ENCODE results near the gene PZP. TPM values are rescaled to one million over a fixed set of nuclear protein-coding genes. Genes with fewer than 3 reads are reported as not detected.
"Not testable (repeated sequence)": the region's sequence is repeated elsewhere in the genome, so short reads cannot be mapped to it uniquely, and the experiment has no call there.

PZP gene
- polyA plus RNA-seq, 1 experiment: not detected

DNA sequence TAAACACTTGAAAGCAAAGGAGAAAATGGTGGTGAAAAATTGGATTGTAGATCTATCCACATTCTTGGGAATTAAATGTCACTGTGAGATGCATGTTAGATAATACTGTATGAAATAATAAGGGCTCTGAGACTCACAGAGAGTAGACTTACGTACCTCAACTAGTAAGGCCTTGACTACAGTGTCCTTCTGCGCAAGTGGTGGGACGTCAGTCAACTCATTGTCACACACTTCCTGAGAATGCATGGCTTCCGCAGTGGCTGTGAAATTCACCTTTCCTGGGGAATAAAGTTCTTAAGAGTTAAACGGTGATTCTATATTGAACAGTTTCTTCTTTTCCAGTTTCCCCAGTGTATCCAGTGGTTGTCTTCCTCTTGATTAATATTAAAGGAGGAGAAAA is 32.6 kb upstream of the PZP start:
- CTCF ChIA-PET: no interaction called here
- DNase-seq (ENCODE audit: low read depth, low spot score): no peak
- POLR2A ChIA-PET: no interaction called here
- TF ChIP-seq, protein P1, sequence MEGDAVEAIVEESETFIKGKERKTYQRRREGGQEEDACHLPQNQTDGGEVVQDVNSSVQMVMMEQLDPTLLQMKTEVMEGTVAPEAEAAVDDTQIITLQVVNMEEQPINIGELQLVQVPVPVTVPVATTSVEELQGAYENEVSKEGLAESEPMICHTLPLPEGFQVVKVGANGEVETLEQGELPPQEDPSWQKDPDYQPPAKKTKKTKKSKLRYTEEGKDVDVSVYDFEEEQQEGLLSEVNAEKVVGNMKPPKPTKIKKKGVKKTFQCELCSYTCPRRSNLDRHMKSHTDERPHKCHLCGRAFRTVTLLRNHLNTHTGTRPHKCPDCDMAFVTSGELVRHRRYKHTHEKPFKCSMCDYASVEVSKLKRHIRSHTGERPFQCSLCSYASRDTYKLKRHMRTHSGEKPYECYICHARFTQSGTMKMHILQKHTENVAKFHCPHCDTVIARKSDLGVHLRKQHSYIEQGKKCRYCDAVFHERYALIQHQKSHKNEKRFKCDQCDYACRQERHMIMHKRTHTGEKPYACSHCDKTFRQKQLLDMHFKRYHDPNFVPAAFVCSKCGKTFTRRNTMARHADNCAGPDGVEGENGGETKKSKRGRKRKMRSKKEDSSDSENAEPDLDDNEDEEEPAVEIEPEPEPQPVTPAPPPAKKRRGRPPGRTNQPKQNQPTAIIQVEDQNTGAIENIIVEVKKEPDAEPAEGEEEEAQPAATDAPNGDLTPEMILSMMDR (IDR thresholded peaks at IDR 0.05; ENCODE audit: low read depth, low read length): no peak
- no peak overlapping the region for H3K27ac ChIP-seq (ENCODE audit: low read depth, low read length)
- H3K9me3 ChIP-seq (ENCODE audit: control insufficient read depth, insufficient read depth, low read length): no peaks in the 10 kb centered on the region
- no peak overlapping the region for H3K4me3 ChIP-seq (ENCODE audit: low read depth, low read length)
- H3K27me3 ChIP-seq (ENCODE audit: control insufficient read depth, insufficient read depth, low read length): peaks cover 6% of the 10 kb centered on the region

DNA sequence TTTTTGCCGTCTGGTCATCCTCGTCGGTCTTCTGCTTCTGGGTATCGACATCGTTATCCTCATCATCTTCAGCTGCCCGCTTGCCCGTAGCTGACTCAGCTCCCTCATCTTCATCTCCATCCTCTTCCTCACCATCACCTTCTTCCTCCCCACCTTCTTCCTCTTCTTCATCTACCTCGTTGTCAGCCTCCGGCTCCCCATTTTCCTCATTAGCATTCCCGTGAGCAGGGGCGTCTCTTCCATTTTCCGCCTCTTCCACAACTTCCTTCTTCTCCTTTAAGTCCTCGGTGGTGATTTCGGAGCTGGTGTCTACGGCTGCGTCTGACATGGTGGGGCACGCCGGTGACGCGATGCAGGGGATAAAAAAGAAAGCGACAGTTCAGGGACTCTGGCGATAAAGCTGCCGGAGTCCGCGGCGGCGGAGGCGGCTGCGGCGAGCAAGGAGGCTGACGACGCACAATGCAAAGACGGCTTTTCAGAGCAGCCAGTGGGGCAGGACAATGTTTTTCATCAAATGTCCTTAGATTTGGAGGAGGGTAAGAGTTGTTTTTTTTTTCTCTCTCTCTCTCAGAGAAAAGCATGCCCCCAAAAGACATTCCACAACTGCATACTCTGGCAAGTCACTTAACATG is 31.9 kb upstream of the PZP start:
- CTCF ChIA-PET; H3K9me3 ChIP-seq (ENCODE audit: control insufficient read depth, insufficient read depth, low read length); POLR2A ChIA-PET; H3K27me3 ChIP-seq (ENCODE audit: control insufficient read depth, insufficient read depth, low read length); H3K27ac ChIP-seq (ENCODE audit: low read depth, low read length); H3K4me3 ChIP-seq (ENCODE audit: low read depth, low read length); DNase-seq (ENCODE audit: low read depth, low spot score): not testable (repeated sequence)

DNA sequence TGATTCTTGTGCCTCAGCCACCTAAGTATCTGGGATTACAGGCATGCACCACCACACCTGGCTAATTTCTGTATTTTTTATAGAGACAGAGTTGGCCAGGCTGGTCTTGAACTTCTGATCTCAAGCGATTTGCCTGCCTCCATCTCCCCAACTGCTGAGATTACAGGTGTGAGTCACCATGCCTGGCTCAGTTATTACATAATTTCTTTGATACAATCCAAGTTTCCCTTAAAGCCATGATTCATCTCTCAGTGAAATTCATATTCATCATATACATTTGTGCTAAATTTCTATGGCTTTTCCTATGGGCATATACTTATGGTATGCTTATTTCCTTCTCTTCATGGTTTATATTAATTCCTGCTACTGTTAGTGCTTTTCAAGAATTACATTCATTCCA is 29.1 kb upstream of the PZP start:
- POLR2A ChIA-PET: no interaction called here
- TF ChIP-seq, protein P1 (IDR thresholded peaks at IDR 0.05; ENCODE audit: low read depth, low read length): no peak

DNA sequence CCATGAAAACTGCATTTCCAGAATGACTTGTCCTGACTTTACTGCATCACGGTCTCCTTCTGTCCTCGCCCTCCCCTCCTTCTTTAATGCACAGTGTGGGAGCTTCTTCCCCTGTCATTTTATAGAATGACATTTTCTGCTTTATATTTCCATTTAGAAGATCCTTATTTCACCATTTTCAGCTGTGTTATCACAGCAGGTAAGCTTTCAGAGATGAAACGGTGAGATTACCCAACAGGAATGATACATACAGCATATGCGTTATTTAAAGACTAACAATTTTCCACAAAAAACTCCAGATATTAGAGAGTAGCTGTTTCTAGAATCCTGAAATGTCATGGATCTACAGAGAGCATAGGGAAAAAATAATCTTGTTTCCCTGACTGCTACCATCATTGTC is 27.3 kb upstream of the PZP start:
- Histone ChIP-seq H3K4me3 (ENCODE audit: low read depth, low read length) (no peak overlapping the region), H3K9me3 (ENCODE audit: control insufficient read depth, insufficient read depth, low read length) (no peaks in the 10 kb centered on the region), H3K27me3 (ENCODE audit: control insufficient read depth, insufficient read depth, low read length) (peaks cover 2% of the 10 kb centered on the region), H3K27ac (ENCODE audit: low read depth, low read length) (no peak overlapping the region)
- TF ChIP-seq, protein P1 (IDR thresholded peaks at IDR 0.05; ENCODE audit: low read depth, low read length): no peak
- CTCF ChIA-PET: no interaction called here
- POLR2A ChIA-PET: no interaction called here
- no peak for DNase-seq (ENCODE audit: low read depth, low spot score)

More for the DNA sequence above, 29.1 kb upstream of the PZP start:
- no peak overlapping the region for H3K4me3 ChIP-seq (ENCODE audit: low read depth, low read length)
- CTCF ChIA-PET: no interaction called here
- H3K27me3 ChIP-seq (ENCODE audit: control insufficient read depth, insufficient read depth, low read length): peaks cover 6% of the 10 kb centered on the region
- no peak for DNase-seq (ENCODE audit: low read depth, low spot score)
- H3K27ac ChIP-seq (ENCODE audit: low read depth, low read length): no peak overlapping the region
- H3K9me3 ChIP-seq (ENCODE audit: control insufficient read depth, insufficient read depth, low read length): no peaks in the 10 kb centered on the region

DNA sequence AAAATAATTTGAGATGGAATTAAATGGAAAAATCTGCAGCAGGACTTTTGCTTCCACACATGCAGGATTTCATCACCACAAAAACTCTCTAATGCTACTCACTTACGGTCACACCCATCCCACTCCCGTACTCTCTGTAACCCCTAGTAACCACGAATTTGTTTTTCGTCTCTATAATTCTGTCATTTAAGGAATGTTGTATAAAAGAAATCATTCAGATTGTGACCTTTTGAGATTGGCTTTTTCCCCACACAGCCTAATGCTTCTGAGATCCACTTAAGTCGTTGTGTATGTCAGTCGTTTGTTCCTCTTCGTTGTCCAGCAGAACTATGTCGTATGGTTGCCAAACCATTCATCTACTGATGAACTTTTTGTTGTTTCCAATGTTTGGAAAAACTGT is 19.8 kb upstream of the PZP start:
- POLR2A ChIA-PET: no interaction called here
- CTCF ChIA-PET: no interaction called here
- TF ChIP-seq, protein P1 (IDR thresholded peaks at IDR 0.05; ENCODE audit: low read depth, low read length): no peak
- H3K4me3 ChIP-seq (ENCODE audit: low read depth, low read length): no peak overlapping the region
- no peaks in the 10 kb centered on the region for H3K27me3 ChIP-seq (ENCODE audit: control insufficient read depth, insufficient read depth, low read length)
- no peaks in the 10 kb centered on the region for H3K9me3 ChIP-seq (ENCODE audit: control insufficient read depth, insufficient read depth, low read length)
- DNase-seq (ENCODE audit: low read depth, low spot score): no peak
- H3K27ac ChIP-seq (ENCODE audit: low read depth, low read length): no peak overlapping the region

DNA sequence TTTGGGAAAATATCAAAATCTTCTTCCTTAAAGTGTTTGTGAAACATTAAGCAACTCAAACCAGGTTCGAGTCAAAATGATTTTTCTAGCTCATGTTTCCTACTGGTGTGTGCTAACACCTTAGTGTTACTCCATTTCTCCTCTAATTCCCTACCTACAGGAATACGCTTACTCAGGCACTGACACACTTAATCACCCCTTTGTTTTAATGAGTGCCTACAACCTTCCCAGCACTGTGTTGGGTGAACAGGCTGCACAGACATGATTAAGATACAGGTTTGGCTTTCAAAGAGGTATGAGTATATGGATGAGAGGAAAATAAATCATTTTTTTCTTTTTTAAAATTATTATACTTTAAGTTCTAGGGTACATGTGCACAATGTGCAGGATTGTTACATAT is 15.6 kb upstream of the PZP start:
- TF ChIP-seq, protein P1 (IDR thresholded peaks at IDR 0.05; ENCODE audit: low read depth, low read length): no peak
- no peaks in the 10 kb centered on the region for H3K27me3 ChIP-seq (ENCODE audit: control insufficient read depth, insufficient read depth, low read length)
- no peak overlapping the region for H3K4me3 ChIP-seq (ENCODE audit: low read depth, low read length)
- ChIA-PET CTCF (no interaction called here), POLR2A (no interaction called here)
- no peak overlapping the region for H3K27ac ChIP-seq (ENCODE audit: low read depth, low read length)
- DNase-seq (ENCODE audit: low read depth, low spot score): no peak
- H3K9me3 ChIP-seq (ENCODE audit: control insufficient read depth, insufficient read depth, low read length): no peaks in the 10 kb centered on the region

Data from AG04450 (cell line).